NOMO-1 treated with dmso at 0.1 percent for 144 hours (cell line): Measurements from ENCODE around the gene RERE.
"Not testable (repeated sequence)": the region's sequence is repeated elsewhere in the genome, so short reads cannot be mapped to it uniquely, and the experiment has no call there.

Experiments
- DNase-seq: peaks from one replicate; lab custom pipeline; 2025; ENCODE audit not compliant: unreplicated experiment; lab: John Stamatoyannopoulos, UW

RERE gene

GRCh38 chr1:8463144-8463927 lies 354.1 kb downstream of the RERE start:
- no peak for DNase-seq

GRCh38 chr1:8462371-8462892 lies 355.0 kb downstream of the RERE start:
- DNase-seq, result no peak

GRCh38 chr1:8461351-8462110 lies 355.9 kb downstream of the RERE start:
- no peak for DNase-seq

DNA sequence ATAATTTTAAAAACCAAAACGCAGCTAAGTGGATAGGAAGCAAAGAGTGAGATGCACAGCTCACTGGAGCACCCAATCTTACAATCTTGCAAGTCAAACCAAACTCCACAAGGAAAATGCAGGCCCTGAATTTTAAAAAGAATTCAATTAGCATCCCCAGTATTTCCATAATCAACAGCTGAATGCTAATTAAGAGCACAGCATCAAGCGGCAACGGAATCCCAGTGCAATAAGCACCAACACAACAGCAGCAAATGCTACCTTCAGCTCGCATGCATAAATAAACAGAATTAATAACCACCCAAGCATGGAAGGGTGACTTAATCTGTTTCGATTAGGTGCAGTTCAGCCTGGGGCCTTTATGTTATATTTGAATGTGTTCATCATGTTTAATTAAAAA lies 356.7 kb downstream of the RERE start:
- no peak for DNase-seq

- DNase-seq, result no peak
Observed at GRCh38 chr1:8460132-8460544, 357.3 kb downstream of the RERE start.

GRCh38 chr1:8458607-8459006 lies 358.8 kb downstream of the RERE start:
- DNase-seq, result no peak

- no peak for DNase-seq
Observed at GRCh38 chr1:8457760-8458381, 359.6 kb downstream of the RERE start.

DNA sequence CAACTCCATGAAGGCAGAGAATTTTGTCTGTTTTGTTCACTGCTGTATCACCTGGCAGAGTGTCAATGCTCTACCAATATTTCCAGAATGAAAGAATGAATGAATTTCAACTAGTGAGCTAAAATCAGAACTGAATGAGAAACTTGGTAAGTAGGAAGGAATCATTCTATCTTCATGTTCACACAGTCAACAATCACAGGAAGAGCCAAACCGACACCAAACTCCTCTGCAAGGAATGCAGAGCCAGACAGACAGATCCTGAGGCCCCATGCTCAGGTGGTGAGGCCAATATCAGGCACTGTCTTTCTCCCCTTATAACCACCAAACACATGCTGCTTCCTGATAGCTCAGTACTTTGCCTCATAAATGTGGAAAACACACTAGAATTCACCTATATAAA lies 360.4 kb downstream of the RERE start:
- no peak for DNase-seq

DNA sequence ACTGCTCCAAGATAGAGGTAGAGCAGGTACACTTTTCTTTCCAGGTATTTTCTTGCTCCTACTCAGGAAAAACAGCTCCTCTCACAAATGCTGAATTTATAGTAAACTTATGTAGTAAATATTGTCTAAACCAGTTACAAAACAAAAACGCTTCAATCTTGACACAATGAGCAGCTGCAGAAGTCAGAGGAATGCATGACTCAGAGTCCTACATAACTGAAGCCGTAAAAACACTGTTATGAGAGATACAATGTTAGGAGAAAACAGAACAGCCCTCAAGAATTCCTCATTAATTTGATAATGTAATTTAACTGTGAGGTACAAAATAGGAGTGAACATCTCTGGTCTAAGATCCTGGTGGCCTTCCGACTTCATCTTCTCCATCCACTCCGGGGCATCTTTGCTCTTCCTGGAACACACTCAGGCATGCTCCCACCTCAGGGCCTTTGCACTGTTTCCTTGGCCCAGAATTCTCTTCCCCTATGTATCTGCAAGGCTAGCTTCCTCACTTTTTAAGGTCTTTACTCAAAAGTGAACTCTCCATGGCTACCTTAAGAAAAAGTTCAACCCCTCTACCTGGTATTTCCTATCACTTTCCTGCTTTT lies 361.0 kb downstream of the RERE start:
- DNase-seq, result no peak

DNA sequence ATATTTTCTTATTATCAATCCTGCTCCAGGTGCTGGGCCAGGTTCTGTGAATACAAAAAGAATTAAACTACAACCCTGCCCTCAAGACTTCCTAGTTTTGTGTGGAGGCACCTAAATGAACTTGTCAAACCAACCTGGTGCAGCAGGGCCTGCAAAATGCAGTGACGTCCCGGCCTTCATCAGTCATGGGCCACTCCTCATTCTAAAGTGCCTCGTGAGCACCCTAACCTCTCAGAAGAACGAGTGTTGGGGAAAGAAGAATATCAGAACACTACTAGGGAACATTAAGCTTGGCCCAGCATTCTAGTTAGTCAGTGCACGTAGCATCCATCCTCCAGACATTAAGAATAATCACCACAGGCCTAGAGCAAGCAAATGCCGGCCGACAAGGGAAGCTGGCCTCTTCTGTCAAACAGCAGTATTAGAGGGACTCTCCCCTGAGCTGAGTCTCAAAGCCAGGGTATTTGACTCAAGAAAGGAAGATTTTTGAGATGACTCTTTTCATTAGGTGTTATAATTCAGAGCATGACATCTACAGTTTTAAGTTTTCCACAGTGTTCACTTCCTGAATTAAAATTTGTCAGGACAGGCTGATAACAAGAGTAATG lies 361.6 kb downstream of the RERE start:
- DNase-seq, result no peak

- DNase-seq, result no peak
Observed at GRCh38 chr1:8450312-8450711, 367.1 kb downstream of the RERE start.

DNA sequence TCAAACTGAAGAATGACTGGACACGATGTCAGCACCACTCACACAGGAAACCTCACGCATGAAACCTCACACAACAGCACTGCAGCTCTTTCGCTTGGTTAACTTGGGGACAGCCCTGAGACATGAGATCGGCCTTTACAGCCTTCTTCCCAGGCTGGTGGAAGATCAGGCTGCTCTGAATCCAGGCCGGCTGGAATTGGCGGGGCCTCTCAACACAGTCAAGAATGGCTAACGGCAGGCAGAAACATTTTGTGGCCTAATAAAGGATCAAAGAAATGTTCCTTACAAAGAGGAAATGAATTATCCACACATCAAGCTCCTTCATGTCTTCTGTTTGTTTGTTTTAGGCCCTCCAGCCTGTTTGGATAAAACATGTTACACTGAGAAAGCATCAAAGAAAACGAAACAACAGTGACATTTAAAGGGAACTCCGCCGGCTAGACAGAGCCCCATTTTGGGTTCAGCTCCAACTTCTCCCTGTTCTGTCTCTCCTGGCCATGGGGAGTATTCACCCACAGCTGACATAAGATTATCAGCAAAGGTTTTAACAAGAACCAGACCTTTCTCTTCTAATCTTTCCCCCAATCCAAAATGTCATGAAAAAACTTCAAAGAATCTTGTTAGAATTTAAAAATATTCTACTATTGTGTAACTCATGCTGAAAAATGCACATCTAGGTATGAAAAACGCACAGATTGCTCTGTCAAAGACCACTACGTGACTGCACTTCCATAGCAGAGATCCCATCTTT lies 368.4 kb downstream of the RERE start:
- DNase-seq, result no peak

DNA sequence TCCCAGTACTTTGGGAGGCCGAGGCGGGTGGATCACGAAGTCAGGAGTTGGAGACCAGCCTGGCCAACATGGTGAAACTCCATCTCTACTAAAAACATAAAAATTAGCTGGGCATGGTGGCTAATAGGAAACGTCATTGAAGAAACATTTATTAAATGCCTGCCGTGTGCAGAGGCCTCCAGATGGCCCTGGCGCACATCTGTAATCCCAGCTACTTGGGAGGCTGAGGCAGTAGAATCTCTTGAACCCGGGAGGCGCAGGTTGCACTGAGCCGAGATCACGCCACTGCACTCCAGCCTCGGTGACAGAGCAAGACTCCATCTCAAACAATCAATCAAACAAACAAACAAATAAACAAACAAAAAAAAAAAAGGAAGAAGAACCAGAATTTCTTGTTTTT lies 368.9 kb downstream of the RERE start:
- not testable (repeated sequence) for DNase-seq

GRCh38 chr1:8447616-8448150 lies 369.8 kb downstream of the RERE start:
- no peak for DNase-seq

- not testable (repeated sequence) for DNase-seq
Observed at GRCh38 chr1:8446119-8446518, 371.3 kb downstream of the RERE start.

GRCh38 chr1:8443558-8444194 lies 373.8 kb downstream of the RERE start:
- DNase-seq, result no peak

GRCh38 chr1:8441426-8441825 lies 376.0 kb downstream of the RERE start:
- DNase-seq, result no peak

DNA sequence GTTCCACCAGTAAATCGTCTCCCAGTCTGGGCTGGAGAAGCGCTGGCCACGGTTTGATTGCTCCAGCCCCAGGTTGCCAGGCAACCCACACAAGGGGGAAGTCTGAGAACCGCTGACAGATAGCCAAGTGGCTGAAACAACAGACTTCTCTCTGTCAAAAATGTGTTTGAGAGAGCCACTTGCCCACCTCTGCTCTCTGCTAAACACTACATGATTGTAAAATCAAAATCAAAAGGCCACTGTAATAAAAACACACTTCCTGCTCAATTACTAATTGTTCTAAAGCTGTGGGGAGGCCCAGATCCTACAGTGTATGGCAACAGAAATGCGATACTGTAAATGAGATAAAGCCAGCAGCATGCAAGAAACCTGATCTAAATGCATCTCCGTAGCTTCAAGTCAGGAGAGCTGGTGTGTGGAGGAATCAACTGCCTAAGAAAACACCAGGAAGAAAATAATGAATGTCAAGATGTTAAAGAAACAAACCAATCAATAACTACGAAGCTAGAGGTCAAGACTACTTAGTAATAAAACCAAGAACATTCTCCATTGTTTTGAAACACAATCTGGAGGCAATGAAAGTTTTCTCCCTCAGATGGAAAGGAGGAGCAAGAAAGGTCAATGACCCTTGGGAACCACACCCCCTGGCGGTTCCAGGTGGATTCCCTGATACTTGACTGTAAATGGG lies 378.3 kb downstream of the RERE start:
- DNase-seq, result peak; percentile 46

- no peak for DNase-seq
Observed at GRCh38 chr1:8438489-8438888, 379.0 kb downstream of the RERE start.
